ENCODE results near the gene CC2D1A.
A peak's percentile ranks its signal among the peaks of the same experiment; 100 is the strongest.

Gene CC2D1A

GRCh38 chr19:13905634-13906520 lies at the start of gene CC2D1A, which contains the start of gene BRME1:
CC2D1A (plus strand) TSS chr19:13906201; CDS start chr19:13906442, 241 bp downstream.
BRME1 (minus strand) TSS chr19:13906117; CDS start chr19:13904892, 1,225 bp downstream.
- H3K4me1 Mint-ChIP-seq (ENCODE audit: low read depth), result peaks cover 31% of the 10 kb centered on the region
- H3K27ac Mint-ChIP-seq, result peak within 1 kb of the TSS; percentile 85
- H3K9me3 Mint-ChIP-seq, result no peaks in the 10 kb centered on the region
- intact Hi-C loops (cut with micrococcal nuclease), result no loop called here
- peak within 1 kb of the TSS; percentile 91 for H3K4me3 Mint-ChIP-seq
- H3K27me3 Mint-ChIP-seq, result no peaks in the 10 kb centered on the region
- peaks cover 23% of the 10 kb centered on the region for H3K36me3 Mint-ChIP-seq (ENCODE audit: low read depth)

- intact Hi-C loops (cut with micrococcal nuclease), result no loop called here
- no peak overlapping the region for H3K4me3 Mint-ChIP-seq
- H3K27ac Mint-ChIP-seq, result no peak overlapping the region
- no peaks in the 10 kb centered on the region for H3K9me3 Mint-ChIP-seq
- peaks cover 23% of the 10 kb centered on the region for H3K4me1 Mint-ChIP-seq (ENCODE audit: low read depth)
- H3K27me3 Mint-ChIP-seq, result no peaks in the 10 kb centered on the region
- no peaks in the 10 kb centered on the region for H3K36me3 Mint-ChIP-seq (ENCODE audit: low read depth)
Measured at GRCh38 chr19:13856497-13856896, 49.5 kb upstream of the CC2D1A start.

GRCh38 chr19:13859361-13859880 lies 46.6 kb upstream of the CC2D1A start:
- H3K9me3 Mint-ChIP-seq, result no peaks in the 10 kb centered on the region
- H3K4me1 Mint-ChIP-seq (ENCODE audit: low read depth), result peaks cover 39% of the 10 kb centered on the region
- H3K27me3 Mint-ChIP-seq, result peaks cover 11% of the 10 kb centered on the region
- no peak overlapping the region for H3K27ac Mint-ChIP-seq
- H3K36me3 Mint-ChIP-seq (ENCODE audit: low read depth), result no peaks in the 10 kb centered on the region
- intact Hi-C loops (cut with micrococcal nuclease), result no loop called here
- no peak overlapping the region for H3K4me3 Mint-ChIP-seq

- H3K9me3 Mint-ChIP-seq, result no peaks in the 10 kb centered on the region
- peaks cover 44% of the 10 kb centered on the region for H3K4me1 Mint-ChIP-seq (ENCODE audit: low read depth)
- H3K27me3 Mint-ChIP-seq, result peaks cover 18% of the 10 kb centered on the region
- peak overlapping the region; percentile 87 for H3K4me3 Mint-ChIP-seq
- peak overlapping the region; percentile 97 for H3K27ac Mint-ChIP-seq
- H3K36me3 Mint-ChIP-seq (ENCODE audit: low read depth), result no peaks in the 10 kb centered on the region
- intact Hi-C loops (cut with micrococcal nuclease), result loop anchor here (2.0 to 10.0 kb wide), 2 partner anchors 14 to 266 kb away; no protein-coding TSS in a partner anchor
Measured at GRCh38 chr19:13860679-13861391, 45.2 kb upstream of the CC2D1A start.

GRCh38 chr19:13861392-13861713 lies 44.6 kb upstream of the CC2D1A start:
- Mint-ChIP-seq H3K9me3 (no peaks in the 10 kb centered on the region), H3K27me3 (peaks cover 22% of the 10 kb centered on the region), H3K4me1 (ENCODE audit: low read depth) (peaks cover 48% of the 10 kb centered on the region), H3K36me3 (ENCODE audit: low read depth) (no peaks in the 10 kb centered on the region), H3K4me3 (peak overlapping the region; percentile 87), H3K27ac (peak overlapping the region; percentile 97)
- intact Hi-C loops (cut with micrococcal nuclease), result loop anchor here (2.0 to 10.0 kb wide), 2 partner anchors 15 to 267 kb away; no protein-coding TSS in a partner anchor

- Mint-ChIP-seq H3K27ac (peak overlapping the region; percentile 97), H3K4me1 (ENCODE audit: low read depth) (peaks cover 51% of the 10 kb centered on the region), H3K4me3 (peak overlapping the region; percentile 87), H3K27me3 (peaks cover 28% of the 10 kb centered on the region), H3K9me3 (no peaks in the 10 kb centered on the region), H3K36me3 (ENCODE audit: low read depth) (no peaks in the 10 kb centered on the region)
- intact Hi-C loops (cut with micrococcal nuclease), result loop anchor here (1.0 to 10.0 kb wide), 3 partner anchors 15 to 267 kb away; no protein-coding TSS in a partner anchor
Measured at GRCh38 chr19:13861714-13862531, 44.1 kb upstream of the CC2D1A start.

- peak overlapping the region; percentile 55 for H3K4me3 Mint-ChIP-seq
- peaks cover 40% of the 10 kb centered on the region for H3K27me3 Mint-ChIP-seq
- H3K27ac Mint-ChIP-seq, result no peak overlapping the region
- H3K9me3 Mint-ChIP-seq, result no peaks in the 10 kb centered on the region
- no peaks in the 10 kb centered on the region for H3K36me3 Mint-ChIP-seq (ENCODE audit: low read depth)
- intact Hi-C loops (cut with micrococcal nuclease), result loop anchor here (10.0 kb wide), 1 partner anchor 269 kb away; no protein-coding TSS in a partner anchor
- peaks cover 56% of the 10 kb centered on the region for H3K4me1 Mint-ChIP-seq (ENCODE audit: low read depth)
Measured at GRCh38 chr19:13864046-13864666, 41.8 kb upstream of the CC2D1A start.

GRCh38 chr19:13864667-13865570 lies 41.1 kb upstream of the CC2D1A start:
- Mint-ChIP-seq H3K27ac (no peak overlapping the region), H3K4me1 (ENCODE audit: low read depth) (peaks cover 48% of the 10 kb centered on the region)

GRCh38 chr19:13865571-13866462 lies 40.2 kb upstream of the CC2D1A start:
- Mint-ChIP-seq H3K27ac (peak overlapping the region; percentile 35), H3K9me3 (no peaks in the 10 kb centered on the region), H3K36me3 (ENCODE audit: low read depth) (no peaks in the 10 kb centered on the region), H3K4me3 (peak overlapping the region; percentile 60), H3K4me1 (ENCODE audit: low read depth) (peaks cover 43% of the 10 kb centered on the region), H3K27me3 (peaks cover 40% of the 10 kb centered on the region)
- intact Hi-C loops (cut with micrococcal nuclease), result loop anchor here (10.0 kb wide), 1 partner anchor 271 kb away; no protein-coding TSS in a partner anchor

More at GRCh38 chr19:13864667-13865570, 41.1 kb upstream of the CC2D1A start:
- Mint-ChIP-seq H3K4me3 (peak overlapping the region; percentile 55), H3K9me3 (no peaks in the 10 kb centered on the region), H3K36me3 (ENCODE audit: low read depth) (no peaks in the 10 kb centered on the region), H3K27me3 (peaks cover 40% of the 10 kb centered on the region)
- intact Hi-C loops (cut with micrococcal nuclease), result loop anchor here (10.0 kb wide), 1 partner anchor 270 kb away; no protein-coding TSS in a partner anchor

- Mint-ChIP-seq H3K27me3 (peaks cover 41% of the 10 kb centered on the region), H3K27ac (peak overlapping the region; percentile 35), H3K4me1 (ENCODE audit: low read depth) (peaks cover 36% of the 10 kb centered on the region), H3K36me3 (ENCODE audit: low read depth) (no peaks in the 10 kb centered on the region), H3K9me3 (no peaks in the 10 kb centered on the region), H3K4me3 (peak overlapping the region; percentile 60)
- intact Hi-C loops (cut with micrococcal nuclease), result loop anchor here (10.0 kb wide), 1 partner anchor 272 kb away; no protein-coding TSS in a partner anchor
Measured at GRCh38 chr19:13866463-13867046, 39.4 kb upstream of the CC2D1A start.

- H3K36me3 Mint-ChIP-seq (ENCODE audit: low read depth), result no peaks in the 10 kb centered on the region
- no peaks in the 10 kb centered on the region for H3K9me3 Mint-ChIP-seq
- H3K4me1 Mint-ChIP-seq (ENCODE audit: low read depth), result peaks cover 36% of the 10 kb centered on the region
- H3K27me3 Mint-ChIP-seq, result peaks cover 53% of the 10 kb centered on the region
- intact Hi-C loops (cut with micrococcal nuclease), result loop anchor here (10.0 kb wide), 1 partner anchor 274 kb away; no protein-coding TSS in a partner anchor
- no peak overlapping the region for H3K27ac Mint-ChIP-seq
- H3K4me3 Mint-ChIP-seq, result no peak overlapping the region
Measured at GRCh38 chr19:13868663-13869062, 37.3 kb upstream of the CC2D1A start.

Measured in dendritic cell treated with granulocyte-macrophage colony-stimulating factor and Interleukin-4, amounts not matched to agents 40 ng/mL and 50 ng/mL, for 4 days (primary cell).